HL-60 (cell line): ENCODE results near the gene GLRB.
"Not testable (repeated sequence)": the region's sequence is repeated elsewhere in the genome, so short reads cannot be mapped to it uniquely, and the experiment has no call there.

Experiments
- DNase-seq, 2 experiments: peaks; one replicate each; pipeline ENCODE4 v3.0.0-alpha.2; 2010 to 2020; ENCODE audit warnings: low read depth in 1 of 2, low spot score in 1 of 2
- H3K27ac ChIP-seq: fragments of 250-450 bp; sonication (Bioruptor Pico); replicated peaks from 2 replicates; pipeline ENCODE4 v1.5.1; 2020; ENCODE audit warnings: mild to moderate bottlenecking, moderate library complexity
- H3K27me3 ChIP-seq: fragments of 250-450 bp; sonication (Bioruptor Pico); 2 replicates; pipeline ENCODE4 v1.5.1; 2021; ENCODE audit warnings: mild to moderate bottlenecking, moderate library complexity; ENCODE audit not compliant: insufficient read depth, poor library complexity, severe bottlenecking
- H3K4me3 ChIP-seq: replicated peaks from 2 replicates; pipeline ENCODE4 v1.5.1; 2011; ENCODE audit warnings: mild to moderate bottlenecking, control low read depth, low read length; ENCODE audit not compliant: insufficient read depth
- GABPA ChIP-seq: IDR thresholded peaks from 2 replicates; pipeline ENCODE4 v1.6.1; 2012; ENCODE audit warnings: low read depth
- POLR2AphosphoS5 ChIP-seq: IDR thresholded peaks from 2 replicates; pipeline ENCODE4 v1.6.1; 2012; ENCODE audit warnings: low read depth
- SPI1 ChIP-seq: IDR thresholded peaks from 2 replicates; pipeline ENCODE4 v1.6.1; 2012; ENCODE audit warnings: low read depth, mild to moderate bottlenecking, borderline replicate concordance
- TF ChIP-seq, protein P1 (sequence below): IDR thresholded peaks from one replicate; pipeline ENCODE4 v1.5.1; 2011; ENCODE audit warnings: low read length, control low read depth, inconsistent platforms; ENCODE audit not compliant: insufficient read depth
- TF ChIP-seq, protein P2 (sequence below): IDR thresholded peaks from 2 replicates; pipeline ENCODE4 v1.6.1; 2012; ENCODE audit warnings: low read depth; ENCODE audit not compliant: insufficient replicate concordance

Gene GLRB

DNA sequence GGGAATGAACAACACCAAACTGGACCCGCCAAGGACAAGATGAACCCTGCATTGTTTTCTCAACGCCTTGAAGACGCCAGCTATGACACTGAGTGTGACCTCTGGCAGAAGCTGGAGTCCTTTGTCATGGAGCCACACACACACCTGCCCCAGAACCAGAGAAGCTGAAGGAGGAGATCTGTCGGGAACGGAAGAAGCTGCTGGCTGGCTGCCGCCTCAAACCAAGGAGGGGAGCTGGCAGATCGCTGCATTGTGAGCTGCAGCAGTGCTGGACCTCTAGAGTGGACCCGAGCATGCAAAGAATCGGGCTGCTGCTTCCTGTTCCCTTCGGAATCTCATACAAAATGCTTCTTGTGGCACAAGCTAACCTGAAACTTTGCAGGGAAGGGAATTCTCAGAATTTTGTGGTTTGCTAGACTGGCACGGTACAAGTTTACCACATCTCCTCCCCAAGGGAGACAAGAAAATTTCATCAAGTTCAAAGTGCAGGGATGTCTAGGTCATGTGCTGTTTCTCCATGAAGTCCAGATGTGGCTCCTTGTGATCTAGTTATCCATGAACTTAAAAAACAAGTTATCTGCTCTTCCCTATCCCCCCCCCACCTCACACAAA is 23.4 kb upstream of the GLRB start:
- Histone ChIP-seq H3K4me3 (no peak overlapping the region), H3K27ac (no peak overlapping the region), H3K27me3 (no peaks in the 10 kb centered on the region)
- TF ChIP-seq POLR2AphosphoS5 (no peak), GABPA (no peak)
- TF ChIP-seq, protein P1, sequence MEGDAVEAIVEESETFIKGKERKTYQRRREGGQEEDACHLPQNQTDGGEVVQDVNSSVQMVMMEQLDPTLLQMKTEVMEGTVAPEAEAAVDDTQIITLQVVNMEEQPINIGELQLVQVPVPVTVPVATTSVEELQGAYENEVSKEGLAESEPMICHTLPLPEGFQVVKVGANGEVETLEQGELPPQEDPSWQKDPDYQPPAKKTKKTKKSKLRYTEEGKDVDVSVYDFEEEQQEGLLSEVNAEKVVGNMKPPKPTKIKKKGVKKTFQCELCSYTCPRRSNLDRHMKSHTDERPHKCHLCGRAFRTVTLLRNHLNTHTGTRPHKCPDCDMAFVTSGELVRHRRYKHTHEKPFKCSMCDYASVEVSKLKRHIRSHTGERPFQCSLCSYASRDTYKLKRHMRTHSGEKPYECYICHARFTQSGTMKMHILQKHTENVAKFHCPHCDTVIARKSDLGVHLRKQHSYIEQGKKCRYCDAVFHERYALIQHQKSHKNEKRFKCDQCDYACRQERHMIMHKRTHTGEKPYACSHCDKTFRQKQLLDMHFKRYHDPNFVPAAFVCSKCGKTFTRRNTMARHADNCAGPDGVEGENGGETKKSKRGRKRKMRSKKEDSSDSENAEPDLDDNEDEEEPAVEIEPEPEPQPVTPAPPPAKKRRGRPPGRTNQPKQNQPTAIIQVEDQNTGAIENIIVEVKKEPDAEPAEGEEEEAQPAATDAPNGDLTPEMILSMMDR: no peak
- DNase-seq: no peak

DNA sequence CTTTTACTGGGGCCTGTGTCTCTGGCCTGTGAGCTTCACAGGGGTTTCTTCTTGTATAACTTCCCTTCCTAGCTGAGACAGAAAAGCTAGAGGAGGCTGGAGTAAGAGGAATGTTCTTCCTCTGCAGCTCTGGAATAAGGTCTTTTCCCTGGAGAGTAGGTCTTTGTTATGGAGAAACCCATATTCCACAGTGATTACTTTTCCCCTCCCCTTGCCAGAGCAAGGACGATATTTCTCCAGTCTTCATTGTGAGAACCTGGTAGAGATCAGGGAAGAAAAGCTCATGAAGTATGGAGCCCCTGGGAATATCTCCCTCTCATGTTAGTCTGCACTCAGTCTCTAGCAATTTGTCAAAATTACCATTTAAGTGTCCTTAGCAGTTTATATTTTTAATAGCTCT is 18.7 kb upstream of the GLRB start:
- Histone ChIP-seq H3K4me3 (no peak overlapping the region), H3K27me3 (no peaks in the 10 kb centered on the region), H3K27ac (no peak overlapping the region)
- DNase-seq: no peak
- TF ChIP-seq SPI1: no peak
- TF ChIP-seq, protein P2, sequence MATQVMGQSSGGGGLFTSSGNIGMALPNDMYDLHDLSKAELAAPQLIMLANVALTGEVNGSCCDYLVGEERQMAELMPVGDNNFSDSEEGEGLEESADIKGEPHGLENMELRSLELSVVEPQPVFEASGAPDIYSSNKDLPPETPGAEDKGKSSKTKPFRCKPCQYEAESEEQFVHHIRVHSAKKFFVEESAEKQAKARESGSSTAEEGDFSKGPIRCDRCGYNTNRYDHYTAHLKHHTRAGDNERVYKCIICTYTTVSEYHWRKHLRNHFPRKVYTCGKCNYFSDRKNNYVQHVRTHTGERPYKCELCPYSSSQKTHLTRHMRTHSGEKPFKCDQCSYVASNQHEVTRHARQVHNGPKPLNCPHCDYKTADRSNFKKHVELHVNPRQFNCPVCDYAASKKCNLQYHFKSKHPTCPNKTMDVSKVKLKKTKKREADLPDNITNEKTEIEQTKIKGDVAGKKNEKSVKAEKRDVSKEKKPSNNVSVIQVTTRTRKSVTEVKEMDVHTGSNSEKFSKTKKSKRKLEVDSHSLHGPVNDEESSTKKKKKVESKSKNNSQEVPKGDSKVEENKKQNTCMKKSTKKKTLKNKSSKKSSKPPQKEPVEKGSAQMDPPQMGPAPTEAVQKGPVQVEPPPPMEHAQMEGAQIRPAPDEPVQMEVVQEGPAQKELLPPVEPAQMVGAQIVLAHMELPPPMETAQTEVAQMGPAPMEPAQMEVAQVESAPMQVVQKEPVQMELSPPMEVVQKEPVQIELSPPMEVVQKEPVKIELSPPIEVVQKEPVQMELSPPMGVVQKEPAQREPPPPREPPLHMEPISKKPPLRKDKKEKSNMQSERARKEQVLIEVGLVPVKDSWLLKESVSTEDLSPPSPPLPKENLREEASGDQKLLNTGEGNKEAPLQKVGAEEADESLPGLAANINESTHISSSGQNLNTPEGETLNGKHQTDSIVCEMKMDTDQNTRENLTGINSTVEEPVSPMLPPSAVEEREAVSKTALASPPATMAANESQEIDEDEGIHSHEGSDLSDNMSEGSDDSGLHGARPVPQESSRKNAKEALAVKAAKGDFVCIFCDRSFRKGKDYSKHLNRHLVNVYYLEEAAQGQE: no peak
- TF ChIP-seq POLR2AphosphoS5: no peak
- TF ChIP-seq, protein P1: no peak
- no peak for TF ChIP-seq GABPA

DNA sequence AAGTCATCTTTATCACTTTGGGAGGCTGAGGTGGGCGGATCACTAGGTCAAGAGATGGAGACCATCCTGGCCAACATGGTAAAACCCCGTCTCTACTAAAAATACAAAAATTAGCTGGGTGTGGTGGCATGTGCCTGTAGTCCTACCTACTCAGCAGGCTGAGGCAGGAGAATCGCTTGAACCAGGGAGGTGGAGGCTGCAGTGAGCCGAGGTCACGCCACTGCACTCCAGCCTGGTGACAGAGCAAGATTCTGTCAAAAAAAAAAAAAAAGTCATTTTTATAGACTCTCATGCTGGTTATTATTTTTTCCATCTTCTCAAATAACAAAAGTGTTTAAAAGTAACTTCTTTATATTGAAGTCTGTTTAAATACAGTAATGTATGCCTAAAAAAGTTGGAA is 17.1 kb upstream of the GLRB start:
- not testable (repeated sequence) for H3K4me3 ChIP-seq

DNA sequence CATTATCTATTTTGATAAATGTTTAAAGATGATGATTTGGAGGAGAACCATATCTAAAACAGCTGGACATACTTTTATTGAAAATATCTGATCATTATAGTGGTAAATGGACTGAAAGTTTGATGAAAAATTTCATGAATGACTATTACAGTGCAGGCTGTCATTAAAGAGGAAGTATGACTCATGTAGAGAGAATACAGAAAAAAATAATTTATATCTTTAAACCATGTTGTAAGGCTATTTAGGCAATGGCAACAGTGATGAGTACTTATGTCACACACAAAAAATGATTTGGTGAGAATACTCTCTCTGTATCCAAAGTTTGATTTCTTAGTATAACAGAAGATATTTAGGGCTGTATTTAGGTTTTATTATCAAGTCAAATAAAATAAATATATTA is 3.9 kb upstream of the GLRB start:
- DNase-seq: no peak
- TF ChIP-seq GABPA (no peak), POLR2AphosphoS5 (no peak), SPI1 (no peak)
- TF ChIP-seq, protein P1: no peak
- TF ChIP-seq, protein P2: no peak
- Histone ChIP-seq H3K27me3 (peaks cover 17% of the 10 kb centered on the region), H3K4me3 (no peak overlapping the region), H3K27ac (no peak overlapping the region)

More for the DNA sequence above, 17.1 kb upstream of the GLRB start:
- DNase-seq, H3K27me3 ChIP-seq, H3K27ac ChIP-seq: not testable (repeated sequence)
